Stimulated activated CD8-positive, alpha-beta memory T cell treated with anti-CD3 and anti-CD28 coated beads, Interleukin-2, amount 100 ng/mL, for 48 hours (primary cell): ENCODE measurements around the gene BOLA1.
A peak's percentile ranks its signal among the peaks of the same experiment; 100 is the strongest.
"Not testable (repeated sequence)": the region's sequence is repeated elsewhere in the genome, so short reads cannot be mapped to it uniquely, and the experiment has no call there.

Experiments used
- DNase-seq, 2 donors: peaks; one replicate each; pipeline ENCODE4 v3.0.0-alpha.2; 2020; ENCODE audit warnings: low read depth in 2 of 2

BOLA1 gene, protein sequence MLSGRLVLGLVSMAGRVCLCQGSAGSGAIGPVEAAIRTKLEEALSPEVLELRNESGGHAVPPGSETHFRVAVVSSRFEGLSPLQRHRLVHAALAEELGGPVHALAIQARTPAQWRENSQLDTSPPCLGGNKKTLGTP

DNA sequence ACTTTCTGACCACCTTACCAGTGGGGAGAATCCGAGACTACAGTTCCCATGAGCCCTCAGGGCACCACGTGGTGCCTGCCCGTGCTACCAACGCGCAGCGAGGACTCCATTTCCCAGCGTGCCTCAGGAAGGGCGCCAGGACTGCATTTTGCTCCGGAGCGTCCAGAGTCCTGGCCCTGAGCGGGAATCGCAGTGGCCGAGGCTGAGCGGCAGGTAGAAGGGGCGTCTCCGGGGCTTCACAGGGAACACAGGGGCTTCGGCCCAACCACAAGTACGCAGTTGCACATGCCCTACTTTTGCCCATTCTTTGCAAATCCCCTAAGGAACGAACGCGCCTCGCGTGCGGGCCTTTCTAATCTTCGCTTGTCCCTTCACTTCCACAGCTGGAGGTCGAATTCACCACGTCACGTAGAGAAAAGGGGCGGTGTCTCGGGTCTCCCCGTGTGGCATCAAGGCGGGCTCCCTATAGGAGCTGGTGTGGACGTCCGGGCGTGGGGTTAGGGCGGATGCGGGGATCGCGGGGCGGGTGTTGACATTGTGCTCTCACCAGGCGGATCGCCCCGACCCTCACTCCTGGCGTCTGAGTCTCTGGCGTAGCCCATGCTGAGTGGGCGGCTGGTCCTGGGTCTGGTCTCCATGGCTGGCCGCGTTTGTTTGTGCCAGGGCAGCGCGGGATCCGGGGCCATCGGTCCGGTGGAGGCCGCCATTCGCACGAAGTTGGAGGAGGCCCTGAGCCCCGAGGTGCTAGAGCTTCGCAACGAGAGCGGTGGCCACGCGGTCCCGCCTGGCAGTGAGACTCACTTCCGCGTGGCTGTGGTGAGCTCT lies at the start of gene BOLA1:
Gene BOLA1 (plus strand): TSS at position 109 of the 825 bp plus-strand sequence. CDS start 492 bp downstream, at position 601.
- DNase-seq, result peak; percentile 67 to 79

DNA sequence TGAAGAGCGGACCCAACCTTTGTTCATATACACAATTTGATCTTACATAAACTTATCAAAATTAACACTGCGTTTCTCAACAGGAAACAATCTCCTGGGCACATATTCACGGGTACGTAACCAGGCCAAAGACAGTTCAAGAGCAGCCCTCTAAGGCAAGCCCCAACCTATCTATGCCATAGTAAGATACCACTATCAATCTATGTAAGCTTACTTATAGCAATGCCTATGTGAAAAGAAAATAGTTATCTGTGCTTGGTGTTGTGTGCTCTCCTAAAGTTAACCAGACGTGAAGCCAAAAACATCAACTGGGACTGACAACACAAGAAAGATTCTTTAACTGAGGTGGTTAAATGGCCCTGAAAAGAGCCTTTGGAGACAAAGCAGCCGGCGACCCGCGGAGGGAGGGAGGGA lies 49.4 kb upstream of the BOLA1 start:
- DNase-seq, result no peak

DNA sequence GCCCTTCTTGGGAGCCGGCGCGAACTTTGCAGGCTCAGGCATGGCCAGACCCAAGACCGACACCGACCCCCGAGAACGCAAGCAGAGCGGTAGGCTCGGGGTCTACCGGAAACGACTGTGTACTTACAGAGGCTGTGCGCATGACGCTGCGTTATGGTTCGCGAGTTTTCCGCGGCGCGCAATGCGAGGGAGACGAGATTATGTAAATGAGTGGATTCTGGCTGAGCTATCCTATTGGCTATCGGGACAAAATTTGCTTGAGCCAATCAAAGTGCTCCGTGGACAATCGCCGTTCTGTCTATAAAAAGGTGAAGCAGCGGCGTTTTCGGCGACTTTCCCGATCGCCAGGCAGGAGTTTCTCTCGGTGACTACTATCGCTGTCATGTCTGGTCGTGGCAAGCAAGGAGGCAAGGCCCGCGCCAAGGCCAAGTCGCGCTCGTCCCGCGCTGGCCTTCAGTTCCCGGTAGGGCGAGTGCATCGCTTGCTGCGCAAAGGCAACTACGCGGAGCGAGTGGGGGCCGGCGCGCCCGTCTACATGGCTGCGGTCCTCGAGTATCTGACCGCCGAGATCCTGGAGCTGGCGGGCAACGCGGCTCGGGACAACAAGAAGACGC lies 48.5 kb upstream of the BOLA1 start:
- DNase-seq, result not testable (repeated sequence)

DNA sequence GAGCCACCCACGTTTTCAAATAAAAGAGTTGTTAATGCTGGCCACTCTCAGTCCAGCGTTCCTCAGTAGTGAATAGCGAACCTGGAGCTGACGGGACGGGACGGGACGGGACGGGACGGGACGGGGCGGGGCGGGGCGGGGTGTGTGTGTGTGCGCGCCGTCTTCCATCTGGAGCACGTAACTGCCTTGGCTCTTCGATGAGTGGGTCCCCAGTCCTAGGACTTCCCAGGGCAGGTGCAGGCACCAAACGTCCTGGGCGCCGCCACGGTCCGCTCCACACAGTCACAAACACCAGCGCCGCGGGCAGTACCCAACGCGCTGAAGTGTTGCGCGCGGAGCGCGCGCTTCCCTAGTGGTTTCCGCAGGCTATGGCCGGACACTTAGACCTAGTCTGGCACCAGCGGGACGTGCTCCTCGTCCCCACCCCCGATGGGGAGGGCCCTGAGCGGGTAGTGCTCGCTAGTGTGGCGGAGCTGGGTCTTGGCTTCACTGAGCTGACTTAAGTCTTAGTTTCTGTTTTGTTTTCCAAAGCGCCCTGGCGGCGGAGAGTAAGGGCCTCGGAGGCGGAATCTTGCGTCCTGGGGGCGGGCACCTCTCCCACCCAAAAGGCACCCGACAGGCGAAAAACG lies 47.7 kb upstream of the BOLA1 start:
- DNase-seq, result not testable (repeated sequence)

DNA sequence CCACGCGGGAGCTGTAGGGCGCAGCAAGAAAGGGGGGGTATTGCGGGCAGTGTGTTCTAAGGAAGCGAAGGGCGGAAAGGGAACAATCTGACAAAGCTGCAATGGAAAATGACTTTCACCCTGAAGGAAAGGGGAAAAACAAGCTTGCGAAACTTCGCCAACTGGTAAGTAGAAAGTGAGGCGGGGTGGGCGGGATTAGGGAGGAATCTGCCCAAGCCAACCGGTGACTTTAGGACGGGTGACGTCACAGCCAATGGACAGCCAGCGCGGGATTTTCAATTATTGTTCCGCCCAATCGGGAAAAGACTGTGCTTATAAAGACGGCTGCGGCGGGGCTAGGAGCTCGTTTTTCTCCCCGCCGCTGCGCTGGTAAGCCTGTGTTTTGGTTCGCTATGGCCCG lies 47.1 kb upstream of the BOLA1 start:
- DNase-seq, result not testable (repeated sequence)

DNA sequence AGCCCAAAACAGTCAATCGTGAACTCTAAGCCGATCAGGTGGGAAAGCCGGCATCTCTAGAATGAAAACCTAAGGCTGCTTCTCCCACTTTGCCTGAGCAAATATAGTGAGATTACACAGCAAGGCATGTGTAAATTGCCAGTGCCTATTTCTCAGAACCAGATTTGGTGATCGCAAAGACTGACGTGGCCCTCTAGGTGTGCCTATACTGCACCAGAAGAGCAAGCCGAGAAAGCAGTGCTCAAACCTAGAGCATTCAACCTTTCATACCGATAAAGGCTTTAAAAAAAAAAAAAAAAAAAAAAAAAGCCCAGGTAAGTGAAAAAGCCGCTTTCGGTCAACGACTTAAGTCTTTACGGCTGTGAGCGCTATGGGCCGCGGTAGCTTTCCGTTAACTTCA lies 39.1 kb upstream of the BOLA1 start:
- DNase-seq, result not testable (repeated sequence)

DNA sequence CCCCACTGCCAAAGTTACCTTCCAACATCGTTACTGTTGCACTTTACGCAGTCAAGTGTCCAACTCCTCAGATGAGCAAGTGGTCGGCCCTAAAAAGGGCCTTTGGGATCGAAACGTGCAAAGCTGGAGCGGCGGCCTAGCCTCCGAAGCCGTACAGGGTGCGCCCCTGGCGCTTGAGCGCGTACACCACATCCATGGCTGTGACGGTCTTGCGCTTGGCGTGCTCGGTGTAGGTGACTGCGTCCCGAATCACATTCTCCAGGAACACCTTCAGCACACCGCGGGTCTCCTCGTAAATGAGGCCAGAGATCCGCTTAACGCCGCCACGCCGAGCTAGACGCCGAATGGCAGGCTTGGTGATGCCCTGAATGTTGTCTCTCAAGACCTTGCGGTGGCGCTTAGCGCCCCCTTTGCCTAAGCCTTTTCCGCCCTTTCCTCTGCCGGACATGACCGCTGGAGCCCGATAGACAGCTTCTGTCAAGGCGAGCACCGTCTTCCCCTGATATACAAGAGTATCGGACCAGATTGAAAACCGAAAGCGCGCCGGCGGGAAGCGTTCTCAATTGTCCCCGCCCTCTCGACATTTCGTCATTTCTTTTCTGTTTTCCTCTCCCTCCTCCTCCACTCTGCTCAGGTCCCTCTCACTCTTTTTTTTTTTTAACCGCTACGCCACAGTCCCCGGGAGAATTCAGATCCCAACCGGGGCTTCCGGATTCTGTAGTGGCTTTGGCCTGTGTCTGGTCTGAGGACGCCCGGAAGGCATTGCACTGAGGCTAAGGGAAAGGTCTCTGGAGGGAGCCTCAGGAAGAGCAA lies 38.5 kb upstream of the BOLA1 start:
- not testable (repeated sequence) for DNase-seq

DNA sequence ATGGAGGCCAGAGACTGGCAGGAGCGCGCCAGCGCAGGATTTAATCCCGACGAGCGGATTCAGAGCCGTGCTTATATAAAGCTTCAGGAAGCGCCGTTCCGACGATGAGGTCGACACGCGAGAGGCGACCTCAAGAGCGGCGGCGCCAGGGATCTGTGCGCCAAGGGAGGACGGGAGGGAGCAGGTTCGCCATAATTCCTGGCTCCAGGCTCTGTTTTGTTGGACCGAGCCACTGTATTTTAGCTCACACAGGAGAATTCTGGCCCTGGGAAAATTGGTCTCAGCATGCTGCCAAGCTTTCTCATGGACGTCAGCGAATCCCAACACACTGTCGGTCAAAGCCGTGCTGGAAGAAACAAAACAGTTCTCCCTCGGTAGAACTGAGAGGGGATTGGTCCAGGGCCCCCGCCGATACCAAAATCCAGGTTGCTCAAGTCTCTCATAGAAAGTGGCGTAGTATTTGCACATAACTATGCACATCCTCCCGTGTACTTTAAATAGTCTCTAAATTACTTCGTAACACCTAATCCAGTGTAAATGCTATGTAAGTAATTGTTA lies 37.8 kb upstream of the BOLA1 start:
- DNase-seq, result not testable (repeated sequence)

DNA sequence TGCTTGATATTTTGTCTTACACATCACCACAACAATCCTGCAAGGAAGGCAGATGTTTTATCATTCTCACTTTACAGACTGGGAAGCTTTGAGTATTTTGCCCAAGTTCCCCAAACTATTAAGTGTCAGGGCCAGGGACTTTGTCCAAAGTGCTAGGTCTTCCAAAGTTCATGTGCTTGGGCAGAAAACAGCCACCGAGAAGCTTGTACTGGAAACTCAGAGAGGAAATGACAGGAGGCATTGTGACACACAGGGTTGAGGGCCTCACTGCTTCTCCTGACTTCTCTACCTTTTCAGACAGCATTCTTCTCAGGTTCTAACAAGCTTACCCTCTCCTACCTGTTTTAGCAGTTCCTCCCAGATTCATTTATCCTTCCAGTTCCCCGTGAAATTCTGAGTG lies 32.5 kb upstream of the BOLA1 start:
- not testable (repeated sequence) for DNase-seq

DNA sequence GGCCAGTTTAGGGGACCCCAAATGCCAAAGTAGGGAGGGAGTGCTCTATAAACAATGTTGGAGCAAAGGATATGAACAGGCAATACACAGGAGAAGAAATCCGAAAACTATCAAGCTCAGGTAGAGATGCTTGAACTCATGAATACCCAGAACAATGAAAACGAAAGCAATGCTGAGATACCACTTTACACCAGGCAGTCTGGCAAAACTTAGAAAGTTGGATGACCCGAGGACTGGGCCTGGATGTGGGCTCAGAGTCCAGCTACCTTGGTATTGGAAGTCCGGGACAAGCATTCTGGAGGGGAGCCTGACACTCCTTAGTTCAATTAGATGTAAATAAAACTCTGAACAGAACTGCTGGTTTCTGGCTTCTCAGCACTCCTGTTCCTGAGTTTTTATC lies 26.3 kb upstream of the BOLA1 start:
- DNase-seq, result not testable (repeated sequence)

DNA sequence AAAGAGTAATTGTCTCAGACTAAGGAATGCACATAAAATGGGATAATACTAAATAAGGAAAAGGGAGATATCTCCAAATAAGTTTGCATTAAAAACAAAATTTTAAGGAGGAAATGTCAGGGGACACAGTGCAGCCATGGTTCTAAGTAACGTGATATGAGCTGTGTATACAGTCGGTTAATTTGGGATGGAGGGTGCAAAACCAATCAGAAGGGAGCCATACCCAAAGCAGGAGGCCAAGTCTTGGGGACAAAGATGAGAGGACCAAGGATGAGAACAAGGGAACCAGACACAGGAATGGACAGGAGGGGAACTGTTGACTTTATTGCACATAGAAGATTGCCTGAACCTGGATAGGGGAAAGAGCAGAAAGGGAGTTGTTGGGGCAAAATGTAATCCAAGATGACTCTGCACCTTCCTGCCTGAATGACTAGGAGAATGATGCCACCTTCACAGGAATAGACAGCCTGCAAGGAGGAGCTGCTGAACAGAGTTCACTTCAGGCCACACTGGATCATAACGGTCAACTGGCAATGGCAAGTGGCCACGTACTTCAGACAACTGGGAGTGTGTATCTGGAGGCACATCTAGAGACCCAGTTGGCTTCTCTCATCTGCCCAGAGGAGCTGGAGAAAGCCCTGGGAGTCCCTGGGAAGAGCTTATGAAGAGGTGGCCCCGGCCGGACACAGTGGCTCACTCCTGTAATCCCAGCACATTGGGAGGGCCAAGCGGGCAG lies 22.0 kb upstream of the BOLA1 start:
- no peak for DNase-seq

DNA sequence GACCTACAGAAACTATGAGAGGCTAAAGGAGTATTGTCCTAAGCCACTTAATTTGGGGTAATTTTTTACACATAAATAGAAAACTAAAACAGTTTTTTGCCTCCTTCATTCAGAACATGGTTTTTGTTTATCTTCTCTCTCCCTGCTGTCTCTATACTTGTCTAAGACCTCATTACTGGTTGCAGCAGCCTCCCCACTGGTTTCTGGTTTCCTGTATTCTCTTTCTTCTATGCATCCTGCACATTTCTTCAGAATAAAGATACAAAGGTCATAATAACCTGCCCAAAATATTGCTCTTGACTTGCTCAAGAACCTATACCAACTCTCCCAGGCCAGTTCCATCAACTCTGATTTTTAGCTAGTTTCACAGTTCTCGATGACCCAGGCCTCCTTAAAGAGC lies 19.8 kb upstream of the BOLA1 start:
- no peak for DNase-seq

DNA sequence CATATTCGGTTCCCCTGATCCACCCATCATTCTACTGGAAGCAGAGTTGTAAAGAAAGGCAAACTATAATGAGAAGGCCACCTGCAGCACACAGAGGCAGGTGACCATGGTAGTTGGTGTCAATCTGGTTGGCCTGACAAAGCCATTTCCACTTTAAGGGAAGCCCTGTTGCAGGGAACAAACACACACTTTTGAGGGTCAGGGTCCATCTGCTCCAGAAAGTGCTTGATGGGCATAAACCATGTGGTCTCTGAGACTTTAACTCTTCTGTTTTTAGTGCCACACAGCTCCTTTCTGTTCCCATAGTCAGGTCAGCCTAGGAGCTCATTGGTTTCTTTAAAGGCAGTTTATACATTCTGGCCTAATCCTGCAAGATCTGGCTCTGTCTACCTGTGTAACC lies 17.5 kb upstream of the BOLA1 start:
- DNase-seq, result no peak

DNA sequence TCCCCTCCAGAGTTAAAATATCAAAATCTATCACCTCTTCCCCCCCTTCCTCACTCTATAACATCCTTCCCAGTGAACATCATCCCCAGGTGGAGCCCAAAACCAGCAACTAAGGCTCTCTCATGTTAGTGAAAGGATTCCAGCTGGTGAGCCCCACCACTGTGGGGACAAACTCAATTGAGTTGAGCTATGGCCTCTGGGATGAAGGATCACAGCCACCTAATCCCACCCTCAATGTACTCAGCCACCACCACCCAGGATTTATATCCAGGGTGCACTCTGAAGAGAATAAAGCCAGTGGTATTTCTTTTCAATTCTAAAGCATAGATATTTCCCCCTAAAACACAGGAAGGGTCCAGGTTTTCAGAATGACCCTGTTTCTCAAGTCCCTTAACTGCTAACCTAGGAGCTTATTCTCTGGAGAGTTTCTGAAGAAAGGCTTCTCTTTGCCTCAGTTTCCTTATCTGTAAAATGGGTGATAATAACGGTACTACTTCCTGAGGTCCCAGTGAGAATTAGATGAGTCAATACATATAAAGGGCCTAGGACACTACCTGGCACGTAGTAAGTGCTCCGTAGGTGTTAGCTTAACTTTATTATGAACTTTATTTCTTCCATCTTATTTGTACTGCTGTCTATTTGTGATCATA lies 15.6 kb upstream of the BOLA1 start:
- DNase-seq, result no peak

DNA sequence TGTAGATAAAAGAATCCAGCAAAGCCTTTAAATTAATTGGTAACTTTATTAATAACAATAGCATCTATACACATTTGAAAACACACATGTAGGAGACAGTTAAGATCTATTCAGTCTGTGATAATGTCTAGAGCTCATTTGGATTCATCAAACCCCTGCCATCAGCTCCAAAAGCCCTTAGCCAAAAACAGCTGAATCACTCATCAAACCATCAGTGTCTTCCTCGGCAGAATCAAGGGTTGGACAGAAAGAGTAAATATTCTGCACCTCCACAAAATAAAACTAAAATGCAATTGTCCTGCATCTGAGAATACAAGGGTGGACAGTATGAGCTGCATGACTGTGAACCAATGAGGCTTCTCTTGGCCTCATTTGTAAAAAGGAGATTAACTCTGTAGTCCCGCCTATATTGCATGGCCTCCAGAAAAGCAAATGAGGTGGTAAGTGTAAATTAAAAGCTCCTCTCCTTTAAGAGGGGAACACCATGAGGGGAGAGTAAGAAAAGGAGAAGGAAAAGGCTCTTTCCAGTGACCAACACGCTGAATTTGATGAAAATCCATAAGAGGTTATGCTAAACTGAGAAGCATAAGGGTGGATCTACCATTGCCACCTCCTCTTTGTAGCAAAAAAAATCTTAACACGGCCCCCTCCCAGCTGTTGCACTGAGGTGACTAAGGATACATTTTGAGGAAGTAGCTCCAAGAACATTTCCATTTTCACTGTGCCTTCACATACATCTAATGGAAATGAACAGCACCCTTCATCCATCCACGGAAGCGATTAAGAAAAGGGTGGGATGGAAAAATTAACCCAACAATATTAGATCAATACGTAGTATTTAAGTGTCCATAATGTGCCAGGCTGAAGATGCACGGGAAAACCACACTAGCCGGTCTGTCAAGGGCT lies 14.7 kb upstream of the BOLA1 start:
- DNase-seq, result no peak

DNA sequence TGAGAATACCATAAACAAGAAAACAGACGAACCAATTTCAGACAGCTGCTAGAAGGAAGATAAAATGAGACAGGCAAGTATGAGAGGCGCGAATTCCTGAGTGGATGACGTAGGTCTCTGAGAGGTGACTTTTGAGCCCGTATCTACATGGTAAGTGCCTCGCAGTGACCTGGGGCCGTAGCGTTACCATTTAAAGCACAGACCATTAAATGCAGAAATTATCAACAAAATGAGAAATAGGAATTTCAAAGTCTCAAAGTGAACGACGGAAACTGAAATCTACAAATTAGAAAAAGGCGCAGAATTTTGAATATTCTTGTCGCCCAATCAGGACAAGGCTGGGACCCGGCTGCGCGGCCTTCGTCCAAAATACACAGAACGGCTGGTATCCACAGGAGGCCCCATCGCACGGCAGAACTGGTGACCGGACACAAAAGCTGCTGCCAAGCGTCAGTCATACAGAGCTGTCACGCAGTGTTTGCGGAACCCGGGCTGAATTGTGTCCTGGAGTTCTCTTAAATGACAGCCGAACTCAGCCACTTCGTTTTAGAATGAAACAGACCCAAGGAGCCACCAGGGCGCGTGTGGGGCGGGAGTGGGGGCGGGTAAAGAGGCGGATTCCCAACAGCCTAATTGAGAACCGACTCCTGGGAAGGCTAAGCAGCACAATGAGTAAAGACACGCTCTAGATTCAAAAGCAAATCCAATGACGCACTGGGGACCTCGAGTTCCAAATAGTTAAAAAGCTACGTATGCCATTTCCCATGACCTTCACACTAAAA lies 13.8 kb upstream of the BOLA1 start:
- peak; percentile 54 to 65 for DNase-seq

DNA sequence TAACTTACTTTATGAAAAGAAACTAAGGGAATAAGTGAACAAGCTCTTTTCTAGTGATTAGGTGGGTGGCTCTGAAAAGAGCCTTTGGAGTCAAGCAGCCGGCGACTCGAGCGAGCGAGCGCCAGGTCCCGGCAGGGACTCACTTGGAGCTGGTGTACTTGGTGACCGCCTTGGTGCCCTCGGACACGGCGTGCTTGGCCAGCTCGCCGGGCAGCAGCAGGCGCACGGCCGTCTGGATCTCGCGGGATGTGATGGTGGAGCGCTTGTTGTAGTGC lies 13.3 kb upstream of the BOLA1 start:
- DNase-seq, result not testable (repeated sequence)

DNA sequence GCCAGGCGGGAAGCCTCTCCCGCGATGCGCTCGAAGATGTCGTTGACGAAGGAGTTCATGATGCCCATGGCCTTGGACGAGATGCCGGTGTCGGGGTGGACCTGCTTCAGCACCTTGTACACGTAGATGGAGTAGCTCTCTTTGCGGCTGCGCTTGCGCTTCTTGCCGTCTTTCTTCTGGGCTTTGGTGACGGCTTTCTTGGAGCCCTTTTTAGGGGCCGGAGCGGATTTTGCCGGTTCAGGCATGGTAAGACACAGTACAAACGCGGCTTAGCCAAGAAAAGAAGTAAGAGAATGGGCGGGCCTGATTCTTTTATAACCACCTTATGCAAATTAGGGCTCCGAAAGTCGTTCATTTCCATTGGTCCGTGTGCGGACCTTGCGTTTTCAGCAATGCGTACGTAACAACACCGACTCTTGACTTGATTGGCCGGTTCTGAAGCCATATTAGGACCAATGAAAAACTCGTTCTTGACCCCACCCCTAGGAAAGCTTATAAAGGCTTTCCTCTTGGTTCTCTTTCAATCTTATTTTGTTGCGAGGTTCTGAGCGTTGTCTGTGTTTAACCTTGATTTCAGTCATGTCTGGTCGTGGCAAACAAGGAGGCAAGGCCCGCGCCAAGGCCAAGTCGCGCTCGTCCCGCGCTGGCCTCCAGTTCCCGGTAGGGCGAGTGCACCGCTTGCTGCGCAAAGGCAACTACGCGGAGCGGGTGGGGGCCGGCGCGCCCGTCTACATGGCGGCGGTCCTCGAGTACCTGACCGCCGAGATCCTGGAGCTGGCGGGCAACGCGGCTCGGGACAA lies 12.8 kb upstream of the BOLA1 start:
- DNase-seq, result peak; percentile 71 to 72
